Effector memory CD8-positive, alpha-beta T cell (primary cell): ENCODE measurements around the gene ANKRD28.
A peak's percentile ranks its signal among the peaks of the same experiment; 100 is the strongest.

Source experiments
- ATAC-seq: fragments of 150-1000 bp; cut with Tn5 transposase; replicated peaks from 2 replicates; pipeline ENCODE4 v1.10.0; 2021; ENCODE audit warnings: mild to moderate bottlenecking, moderate library complexity
- DNase-seq, 3 experiments: peaks; one replicate each; pipeline ENCODE4 v3.0.0; 2021
- H3K27ac Mint-ChIP-seq, 2 donors: one replicate each; pipeline ENCODE4 v1.8.0; 2022; ENCODE audit warnings: mild to moderate bottlenecking in 2 of 2, mixed read lengths in 2 of 2, moderate library complexity in 2 of 2
- H3K27me3 Mint-ChIP-seq, 2 donors: one replicate each; pipeline ENCODE4 v1.8.0; 2022; ENCODE audit warnings: mixed read lengths in 2 of 2
- H3K36me3 Mint-ChIP-seq: one replicate; pipeline ENCODE4 v1.8.0; 2022; ENCODE audit warnings: mild to moderate bottlenecking, moderate library complexity, mixed read lengths; ENCODE audit not compliant: insufficient read depth
- H3K4me1 Mint-ChIP-seq, 2 donors: one replicate each; pipeline ENCODE4 v1.8.0; 2022; ENCODE audit warnings: low read depth in 2 of 2, mixed read lengths in 2 of 2
- H3K4me3 Mint-ChIP-seq, 2 donors: one replicate each; pipeline ENCODE4 v1.8.0; 2022; ENCODE audit warnings: mild to moderate bottlenecking in 2 of 2, mixed read lengths in 2 of 2, moderate library complexity in 2 of 2
- H3K9me3 Mint-ChIP-seq, 2 donors: one replicate each; pipeline ENCODE4 v1.8.0; 2022; ENCODE audit warnings: mixed read lengths in 2 of 2

ANKRD28 gene

GRCh38 chr3:15654891-15655290, 142.9 kb downstream of the ANKRD28 start:
- peaks cover 9 to 14% of the 10 kb centered on the region in 2 donors for H3K27me3 Mint-ChIP-seq

GRCh38 chr3:15654127-15654526, 143.7 kb downstream of the ANKRD28 start:
- Mint-ChIP-seq H3K4me1 (peaks cover 8 to 12% of the 10 kb centered on the region in 2 donors), H3K27me3 (peaks cover 15 to 20% of the 10 kb centered on the region in 2 donors), H3K27ac (no peak overlapping the region), H3K4me3 (no peak overlapping the region), H3K36me3 (no peaks in the 10 kb centered on the region), H3K9me3 (peaks cover 2 to 11% of the 10 kb centered on the region in 2 donors)
- ATAC-seq (no peak), DNase-seq (no peak)

More at GRCh38 chr3:15654891-15655290, 142.9 kb downstream of the ANKRD28 start:
- H3K4me1 Mint-ChIP-seq = peaks cover 5 to 11% of the 10 kb centered on the region in 2 donors
- H3K27ac Mint-ChIP-seq = no peak overlapping the region
- no peaks in the 10 kb centered on the region for H3K36me3 Mint-ChIP-seq
- DNase-seq (no peak), ATAC-seq (no peak)
- H3K4me3 Mint-ChIP-seq = no peak overlapping the region
- peaks cover 2 to 11% of the 10 kb centered on the region in 2 donors for H3K9me3 Mint-ChIP-seq

- no peak overlapping the region for H3K4me3 Mint-ChIP-seq
- H3K27ac Mint-ChIP-seq = no peak overlapping the region
- H3K4me1 Mint-ChIP-seq = peaks cover 16% of the 10 kb centered on the region in 2 donors
- ATAC-seq (no peak), DNase-seq (no peak)
- H3K9me3 Mint-ChIP-seq = peaks cover 2 to 11% of the 10 kb centered on the region in 2 donors
- peaks cover 15 to 20% of the 10 kb centered on the region in 2 donors for H3K27me3 Mint-ChIP-seq
- H3K36me3 Mint-ChIP-seq = no peaks in the 10 kb centered on the region
Measured at GRCh38 chr3:15653321-15653720, 144.5 kb downstream of the ANKRD28 start.

GRCh38 chr3:15651396-15651795, 146.4 kb downstream of the ANKRD28 start:
- Mint-ChIP-seq H3K4me3 (no peak overlapping the region), H3K9me3 (peaks cover 2 to 6% of the 10 kb centered on the region in 2 donors), H3K27me3 (peaks cover 15 to 20% of the 10 kb centered on the region in 2 donors), H3K36me3 (peaks cover 6% of the 10 kb centered on the region), H3K4me1 (peaks cover 29 to 31% of the 10 kb centered on the region in 2 donors), H3K27ac (no peak overlapping the region)
- ATAC-seq (no peak), DNase-seq (no peak)

- Mint-ChIP-seq H3K27ac (no peak overlapping the region), H3K4me1 (peaks cover 40 to 42% of the 10 kb centered on the region in 2 donors), H3K4me3 (peak overlapping the region in 1 of 2 donors; percentile 7)
Measured at GRCh38 chr3:15649858-15650257, 147.9 kb downstream of the ANKRD28 start.

GRCh38 chr3:15649341-15649740, 148.4 kb downstream of the ANKRD28 start:
- DNase-seq = no peak
- Mint-ChIP-seq H3K9me3 (no peaks in the 10 kb centered on the region), H3K27ac (peak overlapping the region in 1 of 2 donors; percentile 77), H3K27me3 (peaks cover 15 to 20% of the 10 kb centered on the region in 2 donors), H3K4me3 (peak overlapping the region; percentile 7 to 13), H3K4me1 (peaks cover 40 to 42% of the 10 kb centered on the region in 2 donors), H3K36me3 (peaks cover 8% of the 10 kb centered on the region)
- no peak for ATAC-seq

More at GRCh38 chr3:15649858-15650257, 147.9 kb downstream of the ANKRD28 start:
- Mint-ChIP-seq H3K36me3 (peaks cover 6% of the 10 kb centered on the region), H3K27me3 (peaks cover 15 to 20% of the 10 kb centered on the region in 2 donors), H3K9me3 (no peaks in the 10 kb centered on the region)
- DNase-seq (no peak), ATAC-seq (no peak)

- peak overlapping the region; percentile 35 to 77 for H3K27ac Mint-ChIP-seq
- H3K9me3 Mint-ChIP-seq = no peaks in the 10 kb centered on the region
- peaks cover 39 to 40% of the 10 kb centered on the region in 2 donors for H3K4me1 Mint-ChIP-seq
- peaks cover 11% of the 10 kb centered on the region for H3K36me3 Mint-ChIP-seq
- peaks cover 15 to 20% of the 10 kb centered on the region in 2 donors for H3K27me3 Mint-ChIP-seq
- peak overlapping the region; percentile 81 for H3K4me3 Mint-ChIP-seq
- ATAC-seq = peak; percentile 97
- peak; percentile 38 to 45 (median 44) for DNase-seq
Measured at GRCh38 chr3:15647611-15648167, 150.1 kb downstream of the ANKRD28 start.

- no peak overlapping the region for H3K27ac Mint-ChIP-seq
- peaks cover 39 to 40% of the 10 kb centered on the region in 2 donors for H3K4me1 Mint-ChIP-seq
- H3K4me3 Mint-ChIP-seq = peak overlapping the region; percentile 81
- ATAC-seq = peak; percentile 9
- H3K27me3 Mint-ChIP-seq = peaks cover 15 to 20% of the 10 kb centered on the region in 2 donors
- peaks cover 11% of the 10 kb centered on the region for H3K36me3 Mint-ChIP-seq
- DNase-seq = no peak
- H3K9me3 Mint-ChIP-seq = no peaks in the 10 kb centered on the region
Measured at GRCh38 chr3:15646851-15647511, 150.8 kb downstream of the ANKRD28 start.

- peaks cover 7 to 9% of the 10 kb centered on the region in 2 donors for H3K27me3 Mint-ChIP-seq
- H3K4me1 Mint-ChIP-seq = peaks cover 39 to 40% of the 10 kb centered on the region in 2 donors
- ATAC-seq (no peak), DNase-seq (no peak)
- H3K27ac Mint-ChIP-seq = peak overlapping the region in 1 of 2 donors; percentile 32
- no peaks in the 10 kb centered on the region for H3K9me3 Mint-ChIP-seq
- H3K36me3 Mint-ChIP-seq = peaks cover 11% of the 10 kb centered on the region
- peak overlapping the region; percentile 52 to 81 for H3K4me3 Mint-ChIP-seq
Measured at GRCh38 chr3:15645740-15646501, 151.9 kb downstream of the ANKRD28 start.

GRCh38 chr3:15645246-15645645, 152.5 kb downstream of the ANKRD28 start:
- H3K4me3 Mint-ChIP-seq = peak overlapping the region; percentile 52 to 81
- DNase-seq (no peak), ATAC-seq (no peak)
- H3K27ac Mint-ChIP-seq = peak overlapping the region in 1 of 2 donors; percentile 32
- peaks cover 6% of the 10 kb centered on the region in 2 donors for H3K27me3 Mint-ChIP-seq
- no peaks in the 10 kb centered on the region for H3K9me3 Mint-ChIP-seq
- peaks cover 39 to 40% of the 10 kb centered on the region in 2 donors for H3K4me1 Mint-ChIP-seq
- H3K36me3 Mint-ChIP-seq = peaks cover 13% of the 10 kb centered on the region

GRCh38 chr3:15638891-15639262, 158.9 kb downstream of the ANKRD28 start:
- no peaks in the 10 kb centered on the region for H3K9me3 Mint-ChIP-seq
- no peaks in the 10 kb centered on the region for H3K27me3 Mint-ChIP-seq
- no peak for DNase-seq
- peaks cover 22% of the 10 kb centered on the region in 2 donors for H3K4me1 Mint-ChIP-seq
- no peak overlapping the region for H3K4me3 Mint-ChIP-seq
- H3K27ac Mint-ChIP-seq = no peak overlapping the region
- peaks cover 3% of the 10 kb centered on the region for H3K36me3 Mint-ChIP-seq
- ATAC-seq = no peak

- Mint-ChIP-seq H3K36me3 (peaks cover 7% of the 10 kb centered on the region), H3K4me1 (peaks cover 22% of the 10 kb centered on the region in 2 donors), H3K9me3 (no peaks in the 10 kb centered on the region), H3K4me3 (no peak overlapping the region), H3K27me3 (no peaks in the 10 kb centered on the region), H3K27ac (peak overlapping the region; percentile 90 to 93)
- ATAC-seq = no peak
- no peak for DNase-seq
Measured at GRCh38 chr3:15638193-15638890, 159.4 kb downstream of the ANKRD28 start.
